Lower leg skin (tissue), 3 donors: ENCODE data around the gene TIAM2.

Experiments
- CTCF ChIP-seq, 3 donors: fragments of 450-650 bp; IDR thresholded peaks; one replicate each; pipeline ENCODE4 v1.5.1; 2016; ENCODE audit warnings: antibody characterized with exemption in 3 of 3, mild to moderate bottlenecking in 3 of 3, moderate library complexity in 2 of 3
- POLR2A ChIP-seq, 2 donors: fragments of 450-650 bp; IDR thresholded peaks; one replicate each; pipeline ENCODE4 v1.6.1; 2016 to 2017; ENCODE audit warnings: antibody characterized with exemption in 2 of 2, mild to moderate bottlenecking in 1 of 2, moderate library complexity in 1 of 2

DNA sequence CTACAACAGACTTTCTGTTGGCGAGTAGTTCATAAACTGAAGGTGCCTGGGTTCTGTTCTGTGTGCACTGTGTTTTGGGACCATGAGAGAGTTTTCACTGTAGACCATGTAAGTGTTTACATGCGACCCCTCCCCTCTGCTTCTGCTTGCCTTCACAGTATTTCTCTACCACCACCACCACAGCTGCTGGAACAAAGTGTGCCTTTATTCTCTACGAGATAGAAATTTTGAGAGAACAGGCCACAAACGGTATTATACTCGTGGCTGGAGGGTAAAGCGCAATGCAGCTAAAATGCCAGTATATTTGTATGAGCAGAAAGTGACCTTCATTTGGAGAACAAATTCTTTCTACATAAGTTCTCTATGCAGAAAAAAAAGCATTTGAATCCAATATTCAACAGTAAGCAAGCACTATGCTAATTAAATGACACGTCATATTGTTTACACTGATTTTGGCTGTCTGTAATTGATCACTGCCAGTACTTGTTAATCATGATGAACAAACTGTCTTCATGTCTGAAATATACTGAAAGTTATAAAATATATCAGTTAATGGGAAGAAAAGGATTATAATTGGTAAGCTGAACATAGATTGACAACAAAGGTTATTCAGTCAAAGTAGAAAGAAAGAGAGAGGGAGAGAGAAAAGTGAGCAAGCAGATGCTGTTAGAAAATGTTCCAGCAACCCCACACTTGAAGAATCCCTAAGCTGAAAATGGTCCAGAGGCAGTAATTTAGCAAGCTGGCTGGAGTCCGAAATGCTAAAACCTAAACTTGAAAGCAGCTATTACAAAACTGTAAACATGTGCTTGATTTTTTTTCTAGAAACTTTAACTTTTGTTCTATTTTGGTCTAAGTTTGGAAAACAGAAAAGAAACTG, 277.5 kb downstream of the TIAM2 start:
- TF ChIP-seq POLR2A (IDR thresholded peaks at IDR 0.05), result no peak
- TF ChIP-seq CTCF (IDR thresholded peaks at IDR 0.05), result no peak
